ENCODE data around the gene NOS3. TPM values are rescaled to one million over a fixed set of nuclear protein-coding genes. Genes with fewer than 3 reads are reported as not detected.

Gene NOS3
- polyA plus RNA-seq, 1 experiment, result 1.3 TPM

GRCh38 chr7:151057989-151058780 is 67.4 kb downstream of the NOS3 start:
- CTCF ChIA-PET, result interaction anchor here (0.9 to 1.6 kb wide), 4 partner anchors 25 to 53 kb away, joined by 3 to 7 read pairs (median 4); no protein-coding TSS in a partner anchor
- Histone ChIP-seq H3K36me3 (ENCODE audit: control insufficient read depth, insufficient read depth, low read length) (0 out of 2 replicates have a peak, but pooled peaks cover 1% of the 10 kb centered on the region), H3K27me3 (ENCODE audit: control insufficient read depth, insufficient read depth, low read length) (no peaks in the 10 kb centered on the region), H3K4me3 (ENCODE audit: low read depth, low read length) (peak overlapping the region; percentile 55)
- POLR2A ChIA-PET, result interaction anchor here (0.7 kb wide), 1 partner anchor 23 kb away, joined by 3 read pairs; the partner anchor contains the start of gene FASTK
- peak; percentile 99 for DNase-seq (ENCODE audit: low read depth)
- TF ChIP-seq, protein P1, sequence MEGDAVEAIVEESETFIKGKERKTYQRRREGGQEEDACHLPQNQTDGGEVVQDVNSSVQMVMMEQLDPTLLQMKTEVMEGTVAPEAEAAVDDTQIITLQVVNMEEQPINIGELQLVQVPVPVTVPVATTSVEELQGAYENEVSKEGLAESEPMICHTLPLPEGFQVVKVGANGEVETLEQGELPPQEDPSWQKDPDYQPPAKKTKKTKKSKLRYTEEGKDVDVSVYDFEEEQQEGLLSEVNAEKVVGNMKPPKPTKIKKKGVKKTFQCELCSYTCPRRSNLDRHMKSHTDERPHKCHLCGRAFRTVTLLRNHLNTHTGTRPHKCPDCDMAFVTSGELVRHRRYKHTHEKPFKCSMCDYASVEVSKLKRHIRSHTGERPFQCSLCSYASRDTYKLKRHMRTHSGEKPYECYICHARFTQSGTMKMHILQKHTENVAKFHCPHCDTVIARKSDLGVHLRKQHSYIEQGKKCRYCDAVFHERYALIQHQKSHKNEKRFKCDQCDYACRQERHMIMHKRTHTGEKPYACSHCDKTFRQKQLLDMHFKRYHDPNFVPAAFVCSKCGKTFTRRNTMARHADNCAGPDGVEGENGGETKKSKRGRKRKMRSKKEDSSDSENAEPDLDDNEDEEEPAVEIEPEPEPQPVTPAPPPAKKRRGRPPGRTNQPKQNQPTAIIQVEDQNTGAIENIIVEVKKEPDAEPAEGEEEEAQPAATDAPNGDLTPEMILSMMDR (IDR thresholded peaks at IDR 0.05; ENCODE audit: insufficient read depth, low read depth, low read length), result no peak

DNA sequence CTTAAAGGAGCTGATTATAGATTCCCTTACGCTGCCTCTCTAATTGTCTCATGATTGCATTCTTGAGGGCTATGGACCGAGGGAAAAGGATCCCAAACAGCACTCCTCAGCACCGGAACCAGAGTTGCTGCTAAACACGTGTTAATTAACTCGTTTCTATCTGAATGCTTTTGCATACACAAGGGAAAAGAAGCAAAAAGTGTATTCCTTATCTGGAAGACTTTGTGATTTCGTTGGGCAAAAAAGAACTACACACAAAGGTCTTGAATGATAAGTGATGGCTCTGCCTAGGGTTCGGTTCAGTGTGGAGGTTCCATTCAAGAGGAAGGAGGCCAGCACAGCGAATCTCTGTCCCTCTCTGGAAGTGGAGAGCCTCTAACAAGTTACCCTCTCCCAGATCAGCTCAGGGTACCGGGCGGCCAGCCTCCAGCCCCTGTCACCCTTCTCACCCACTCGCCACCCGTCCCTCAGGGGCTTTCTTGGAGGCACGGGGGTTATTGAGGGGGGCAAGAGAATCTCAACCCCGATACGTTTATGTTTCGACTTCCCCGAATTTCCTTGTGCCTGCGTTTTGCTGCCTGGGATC is 68.1 kb downstream of the NOS3 start:
- Histone ChIP-seq H3K4me3 (ENCODE audit: low read depth, low read length) (peak overlapping the region; percentile 76), H3K27me3 (ENCODE audit: control insufficient read depth, insufficient read depth, low read length) (no peaks in the 10 kb centered on the region), H3K36me3 (ENCODE audit: control insufficient read depth, insufficient read depth, low read length) (0 out of 2 replicates have a peak, but pooled peaks cover 1% of the 10 kb centered on the region)
- TF ChIP-seq, protein P1 (IDR thresholded peaks at IDR 0.05; ENCODE audit: insufficient read depth, low read depth, low read length), result no peak
- DNase-seq (ENCODE audit: low read depth), result no peak
- CTCF ChIA-PET, result interaction anchor here (1.1 to 1.6 kb wide), 3 partner anchors 26 to 52 kb away, joined by 4 to 7 read pairs (median 5); no protein-coding TSS in a partner anchor
- POLR2A ChIA-PET, result interaction anchor here (0.7 kb wide), 1 partner anchor 22 kb away, joined by 3 read pairs; the partner anchor contains the start of gene FASTK

GRCh38 chr7:151059367-151060112 is 68.7 kb downstream of the NOS3 start, which contains the start of gene SLC4A2:
Gene SLC4A2 (plus strand): TSS chr7:151059589. CDS start chr7:151061988, 2,399 bp downstream.
- peak within 1 kb of the TSS; percentile 76 for H3K4me3 ChIP-seq (ENCODE audit: low read depth, low read length)
- no peaks in the 10 kb centered on the region for H3K27me3 ChIP-seq (ENCODE audit: control insufficient read depth, insufficient read depth, low read length)
- no peak for DNase-seq (ENCODE audit: low read depth)
- POLR2A ChIA-PET, result no interaction called here
- CTCF ChIA-PET, result interaction anchor here (0.7 to 2.5 kb wide), 10 partner anchors 12 to 80 kb away, joined by 3 to 7 read pairs (median 4); partner anchors contain the start of gene FASTK
- TF ChIP-seq, protein P1 (IDR thresholded peaks at IDR 0.05; ENCODE audit: insufficient read depth, low read depth, low read length), result peak; percentile 59
- H3K36me3 ChIP-seq (ENCODE audit: control insufficient read depth, insufficient read depth, low read length), result peaks cover 4% of the 10 kb centered on the region

DNA sequence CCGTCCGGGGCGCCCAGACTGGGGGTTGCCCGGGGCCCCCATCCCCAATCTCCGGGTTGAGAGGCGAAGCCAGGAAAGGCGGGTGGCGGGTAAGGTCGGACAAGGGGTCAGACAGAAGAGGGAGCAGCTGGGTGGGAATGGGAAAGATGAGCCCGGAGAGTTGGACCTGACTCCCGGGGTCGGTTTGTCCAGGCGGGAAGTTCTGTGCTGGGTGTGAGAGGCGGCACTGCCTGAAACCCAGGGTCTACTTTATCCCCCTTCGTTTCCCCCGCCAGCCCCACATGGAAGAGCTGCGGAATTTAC is 69.2 kb downstream of the NOS3 start:
- peaks cover 8% of the 10 kb centered on the region for H3K36me3 ChIP-seq (ENCODE audit: control insufficient read depth, insufficient read depth, low read length)
- H3K4me3 ChIP-seq (ENCODE audit: low read depth, low read length), result peak overlapping the region; percentile 76
- ChIA-PET CTCF (interaction anchor here (0.7 to 2.5 kb wide), 8 partner anchors 11 to 79 kb away, joined by 3 to 6 read pairs (median 4); partner anchors contain the start of gene FASTK), POLR2A (no interaction called here)
- no peak for DNase-seq (ENCODE audit: low read depth)
- TF ChIP-seq, protein P1 (IDR thresholded peaks at IDR 0.05; ENCODE audit: insufficient read depth, low read depth, low read length), result no peak
- no peaks in the 10 kb centered on the region for H3K27me3 ChIP-seq (ENCODE audit: control insufficient read depth, insufficient read depth, low read length)
